AML-193 (cell line): ENCODE data around the gene UMODL1.
A peak's percentile ranks its signal among the peaks of the same experiment; 100 is the strongest.

Experiments used
- DNase-seq, 2 experiments: peaks; one replicate each; lab custom pipeline; 2025; lab: John Stamatoyannopoulos, UW

UMODL1 gene

DNA sequence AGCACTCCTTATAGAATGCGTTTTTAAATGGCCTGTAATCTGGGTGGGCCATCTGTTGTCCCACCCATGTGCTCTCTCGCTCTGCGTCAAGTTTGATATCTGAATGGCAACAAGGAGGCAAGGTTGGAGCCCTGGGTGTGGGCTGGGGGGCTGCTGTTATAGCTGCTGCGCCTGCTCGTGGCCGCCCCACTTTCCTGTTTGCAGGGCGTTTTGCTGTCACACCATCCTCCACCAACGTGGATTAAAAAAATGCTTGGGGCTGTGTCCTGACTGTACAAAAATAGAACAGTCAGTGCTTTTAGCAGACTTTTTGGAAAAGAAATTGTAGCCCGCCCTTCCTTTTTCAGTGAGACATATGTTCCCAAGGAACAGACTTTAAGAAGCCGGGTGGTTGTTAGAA, 25.4 kb downstream of the UMODL1 start:
- no peak for DNase-seq

DNA sequence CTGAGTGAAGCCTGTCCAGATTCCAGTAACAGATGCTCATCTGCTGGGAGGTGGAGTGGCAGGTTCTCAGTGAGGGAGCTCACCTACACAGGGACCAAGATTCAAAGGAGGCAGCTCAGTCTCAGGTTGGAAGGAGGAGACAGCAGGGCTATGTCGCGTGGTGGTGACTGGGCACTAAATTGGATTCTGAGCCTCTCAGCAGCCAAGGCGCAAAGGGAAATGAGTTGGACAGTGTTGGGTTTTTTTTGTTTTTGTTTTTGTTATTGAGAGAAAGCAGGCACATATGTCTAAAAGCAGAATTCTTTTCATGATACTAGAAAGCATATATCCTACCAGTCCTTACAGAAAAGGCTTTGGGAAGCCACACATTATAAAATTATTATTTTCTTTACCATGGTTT, 26.2 kb downstream of the UMODL1 start:
- DNase-seq, result no peak

DNA sequence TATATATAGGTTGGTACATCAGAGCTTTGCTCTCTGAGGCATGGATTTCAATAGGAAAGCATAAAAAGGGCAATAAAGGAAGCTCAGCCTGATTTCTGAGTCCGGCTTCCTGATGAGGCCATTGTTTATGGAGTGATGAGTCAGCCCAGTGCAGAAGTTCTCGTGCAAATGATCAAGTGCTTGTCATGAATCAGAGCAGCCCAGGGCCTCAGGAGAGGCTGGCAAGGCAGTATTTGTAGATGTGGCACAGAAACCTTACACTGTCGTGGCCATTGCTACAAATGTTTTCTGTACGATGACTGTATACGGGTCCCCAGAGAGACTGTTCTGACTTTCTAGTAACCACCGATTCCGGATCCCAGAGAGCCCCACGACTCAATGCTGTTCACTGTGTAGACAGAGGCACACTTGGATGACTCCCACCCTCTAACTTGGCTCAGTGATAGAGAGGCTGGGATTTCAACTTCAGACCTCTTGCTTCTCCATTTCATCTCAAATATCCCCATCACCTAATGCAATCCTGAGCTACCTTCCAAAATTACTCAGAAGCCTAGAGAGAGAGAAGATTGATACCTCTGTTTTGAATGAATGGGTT, 26.8 kb downstream of the UMODL1 start:
- peak; percentile 6 to 7 for DNase-seq

DNA sequence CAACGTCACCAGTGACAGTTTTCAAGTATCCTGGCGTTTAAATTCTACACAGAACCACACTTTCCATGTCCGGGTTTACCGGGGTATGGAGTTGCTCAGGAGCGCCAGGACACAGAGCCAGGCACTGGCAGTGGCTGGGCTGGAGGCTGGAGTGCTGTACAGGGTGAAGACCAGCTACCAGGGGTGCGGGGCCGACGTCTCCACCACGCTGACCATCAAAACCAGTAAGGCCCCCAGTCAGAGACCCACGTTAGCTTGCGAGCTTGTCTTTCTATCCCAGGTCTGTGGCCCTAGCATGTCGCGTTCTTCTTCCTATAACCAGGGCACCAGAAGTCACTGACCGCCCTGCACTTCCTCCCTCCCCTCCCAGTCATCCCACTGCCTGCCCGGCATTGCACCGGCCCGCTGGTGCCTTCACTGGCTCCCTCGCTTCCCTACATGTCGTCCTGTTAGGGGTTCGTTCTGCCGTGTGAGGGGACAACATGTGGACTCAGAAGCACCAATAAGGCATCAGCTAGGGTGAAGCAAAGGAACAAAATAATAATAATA, 27.9 kb downstream of the UMODL1 start:
- DNase-seq, result no peak

DNA sequence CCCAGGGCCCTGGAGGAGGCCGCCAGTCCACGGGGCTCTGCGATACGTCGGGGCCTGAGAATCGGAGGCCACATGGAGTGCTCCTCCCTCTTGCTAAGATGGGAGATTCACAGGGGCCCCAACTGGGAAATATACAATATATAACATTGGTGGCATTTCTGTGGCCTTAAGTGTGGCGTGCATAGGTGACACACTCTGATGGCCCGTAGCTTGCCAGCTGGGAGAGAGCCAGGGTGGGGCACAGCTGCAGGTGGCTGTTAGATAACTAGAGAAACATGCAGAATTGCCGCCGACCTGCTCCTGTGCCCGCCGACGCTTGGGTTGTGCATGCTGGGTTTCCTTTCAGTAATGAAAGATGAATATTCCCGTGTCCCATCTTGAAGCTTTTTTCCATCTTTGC, 30.1 kb downstream of the UMODL1 start:
- no peak for DNase-seq

DNA sequence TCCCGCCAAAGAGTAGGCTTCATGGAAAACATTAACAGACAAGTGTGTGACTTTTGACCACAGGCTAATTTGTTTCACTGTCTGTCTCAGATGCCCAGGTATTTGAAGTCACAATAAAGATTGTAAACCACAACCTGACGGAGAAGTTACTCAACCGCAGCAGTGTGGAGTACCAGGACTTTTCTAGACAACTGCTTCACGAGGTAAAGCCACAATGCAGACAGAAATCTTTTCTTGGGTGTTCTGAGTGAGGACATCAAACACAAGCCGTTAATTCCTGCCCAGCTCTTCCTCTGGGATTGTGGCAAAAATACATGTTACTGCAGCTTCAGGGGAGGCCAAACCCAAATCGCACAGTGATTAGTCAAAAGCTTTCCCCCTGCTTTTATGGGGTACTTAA, 31.0 kb downstream of the UMODL1 start:
- DNase-seq, result no peak

DNA sequence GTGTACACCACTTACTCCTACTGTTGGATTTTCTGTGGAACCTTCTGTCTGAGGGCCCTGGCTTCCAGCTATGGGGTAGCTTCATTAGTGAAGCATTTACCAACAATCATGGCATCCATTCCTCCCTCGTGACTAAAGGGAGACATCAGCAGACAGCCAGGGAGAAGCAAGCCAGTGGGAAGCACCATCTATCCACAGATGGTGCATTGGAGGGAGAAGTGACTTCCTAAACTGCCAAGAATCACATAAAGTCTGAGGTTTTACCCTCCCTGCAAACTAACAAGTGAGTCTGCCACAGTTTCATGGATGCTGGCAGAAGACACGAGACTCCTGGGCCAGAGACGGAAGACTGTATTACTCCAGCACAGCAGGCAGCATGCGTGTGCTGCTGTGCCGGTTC, 31.4 kb downstream of the UMODL1 start:
- DNase-seq, result no peak

DNA sequence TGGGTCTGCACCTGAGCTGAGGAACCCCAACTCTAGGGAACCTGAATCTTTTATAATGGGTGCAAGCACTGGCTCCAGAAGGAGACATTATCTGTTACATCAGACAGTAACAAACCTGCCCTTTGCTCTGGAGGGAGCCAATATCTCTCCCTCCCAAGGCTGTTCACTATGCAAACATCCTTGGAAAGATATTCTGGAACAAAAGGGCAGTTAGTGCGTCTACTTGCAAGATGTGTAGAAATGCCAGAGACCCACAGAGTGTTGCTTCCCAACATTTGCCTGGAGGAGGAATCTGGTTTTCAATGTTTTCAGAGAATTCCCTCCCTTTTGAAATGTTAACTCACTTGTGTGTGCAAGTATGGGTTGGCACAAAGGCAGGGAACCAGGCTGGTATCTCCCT, 31.9 kb downstream of the UMODL1 start:
- no peak for DNase-seq

DNA sequence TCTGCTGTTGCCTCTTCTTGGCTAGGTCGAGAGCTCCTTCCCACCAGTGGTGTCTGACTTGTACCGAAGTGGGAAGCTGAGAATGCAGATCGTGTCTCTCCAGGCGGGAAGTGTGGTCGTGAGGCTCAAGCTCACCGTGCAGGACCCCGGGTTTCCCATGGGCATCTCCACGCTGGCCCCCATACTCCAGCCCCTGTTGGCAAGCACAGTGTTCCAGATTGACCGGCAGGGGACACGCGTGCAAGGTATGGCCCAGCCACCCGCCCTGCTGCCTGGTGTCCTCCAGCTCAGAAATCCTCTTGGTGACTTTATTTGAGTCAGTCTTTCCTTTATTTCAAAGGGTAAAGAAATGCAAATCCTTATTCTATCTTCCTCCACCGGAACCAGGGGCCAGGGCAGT, 32.7 kb downstream of the UMODL1 start:
- DNase-seq, result no peak

DNA sequence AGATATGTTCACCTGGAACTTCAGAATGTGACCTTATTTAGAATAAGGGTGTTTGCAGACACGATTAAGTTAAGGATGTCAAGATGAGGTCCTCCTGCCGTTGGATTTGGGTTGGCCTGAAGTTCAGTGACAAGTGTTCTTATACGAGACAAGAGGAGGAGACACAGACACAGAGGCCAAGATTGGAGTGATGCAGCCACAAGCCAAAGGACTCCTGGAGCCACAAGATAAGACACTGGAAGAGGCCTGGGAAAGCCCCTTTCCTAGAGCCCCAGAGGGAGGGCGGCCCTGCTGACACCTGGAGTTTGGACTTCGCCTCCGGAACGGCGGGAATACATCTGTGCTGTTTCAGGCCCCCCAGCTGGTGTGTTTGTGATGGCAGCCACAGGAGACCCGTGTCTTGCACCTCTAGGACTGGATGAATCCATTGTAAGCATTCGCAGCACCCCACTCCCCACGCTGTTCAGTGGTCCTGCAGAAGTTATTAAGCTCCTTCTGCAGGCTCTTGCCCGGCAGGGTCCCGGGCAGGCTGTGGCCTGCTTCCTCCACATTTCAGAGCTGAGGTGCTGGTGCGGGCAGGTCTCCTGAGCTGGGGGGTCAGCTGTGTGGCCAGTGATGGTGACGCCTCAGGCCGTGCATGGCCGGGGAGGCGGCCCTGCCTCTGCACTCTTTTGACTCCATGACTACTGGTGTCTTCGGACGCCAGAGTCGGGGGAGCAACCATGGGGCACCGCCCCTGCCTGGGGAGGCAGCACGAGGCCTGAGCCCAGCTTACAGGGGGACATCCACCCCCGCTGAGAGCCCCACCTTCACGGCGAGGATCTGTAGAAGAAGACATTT, 34.6 kb downstream of the UMODL1 start:
- no peak for DNase-seq

DNA sequence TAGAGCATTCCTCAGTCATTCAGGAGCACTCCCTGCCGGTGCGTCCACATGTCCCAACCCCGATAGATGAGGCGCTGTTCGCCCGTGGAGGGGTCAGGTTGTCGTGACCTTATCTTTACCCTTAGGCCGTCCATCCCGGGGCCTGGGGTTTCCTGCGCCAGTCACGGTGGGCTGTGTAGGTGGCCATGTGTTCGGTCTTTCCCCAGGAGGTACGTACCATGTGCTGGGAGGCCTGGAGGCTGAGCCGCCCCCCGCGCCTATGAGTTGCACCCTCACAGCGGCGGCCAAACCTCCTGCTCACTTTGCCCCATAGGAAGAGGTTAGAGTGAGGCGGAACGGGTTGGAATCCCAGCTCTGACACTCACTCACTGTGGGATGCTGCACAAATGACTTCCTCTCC, 35.3 kb downstream of the UMODL1 start:
- no peak for DNase-seq

DNA sequence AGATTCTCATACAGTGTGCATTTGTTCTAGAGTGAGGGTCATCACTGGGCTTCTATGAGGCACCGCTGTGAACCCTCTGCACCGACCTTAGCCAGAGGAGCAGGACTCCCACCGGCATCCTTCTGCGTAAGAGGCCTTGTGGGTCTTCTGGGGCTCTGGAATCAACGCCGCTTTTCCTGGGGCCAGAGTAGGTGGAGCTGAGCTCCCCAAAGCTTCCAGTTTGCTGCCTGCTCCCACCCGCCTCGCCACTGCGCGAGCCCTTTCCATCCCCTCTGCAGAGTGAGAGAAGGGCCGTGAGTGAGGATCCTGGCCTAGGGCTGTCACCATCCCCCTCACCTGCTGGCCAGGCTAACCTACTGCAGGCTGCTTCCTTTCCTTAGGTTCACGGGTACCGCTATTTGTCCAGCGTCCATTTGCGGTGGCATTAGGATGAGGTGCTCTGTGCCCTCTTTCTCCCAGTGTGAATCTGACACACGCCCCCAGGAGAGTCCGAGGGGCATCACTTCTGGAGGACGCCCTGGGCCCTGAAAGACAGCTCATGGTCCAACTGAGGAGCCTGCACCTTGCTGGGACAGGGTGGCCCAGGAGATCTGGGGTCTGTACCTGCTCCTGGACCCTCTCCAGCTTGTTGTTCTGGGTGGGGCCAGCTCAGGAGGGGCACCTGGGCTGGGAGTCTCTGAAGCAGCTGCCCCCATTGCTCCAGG, 36.2 kb downstream of the UMODL1 start:
- DNase-seq, result no peak

DNA sequence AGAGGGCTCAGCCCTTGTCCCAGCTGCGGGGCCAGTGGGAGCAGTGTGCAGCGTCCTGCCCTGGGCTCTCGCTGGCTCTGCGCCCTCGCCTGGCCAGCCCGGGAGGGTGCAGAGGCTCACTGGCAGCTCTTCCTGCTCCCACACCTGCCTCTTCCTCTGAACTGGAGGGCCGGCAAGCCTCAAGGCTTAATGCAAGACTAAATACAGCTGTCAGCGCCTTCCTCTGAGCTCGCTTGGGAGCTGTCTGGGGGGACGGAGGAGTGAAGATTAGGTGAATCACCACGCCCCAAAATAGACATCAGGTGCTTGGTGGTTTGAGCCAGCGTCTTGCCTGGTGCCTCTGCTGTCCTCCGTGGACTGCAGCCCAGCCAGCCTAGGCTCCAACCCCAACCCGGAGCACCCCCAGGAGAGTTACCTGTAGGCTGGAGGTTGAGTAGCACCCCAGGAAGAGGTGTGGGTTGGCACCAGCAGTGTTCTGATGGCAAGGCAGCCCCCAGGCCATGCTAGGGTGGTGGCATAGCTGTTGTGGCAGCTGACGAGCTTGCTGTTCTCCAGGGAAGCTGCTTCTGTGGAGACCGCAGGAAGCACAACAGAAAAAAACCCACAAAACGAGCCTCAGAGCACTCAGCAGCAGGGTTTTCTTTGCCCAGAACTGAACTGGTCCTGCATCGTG, 36.9 kb downstream of the UMODL1 start:
- DNase-seq, result peak; percentile 64 to 67

DNA sequence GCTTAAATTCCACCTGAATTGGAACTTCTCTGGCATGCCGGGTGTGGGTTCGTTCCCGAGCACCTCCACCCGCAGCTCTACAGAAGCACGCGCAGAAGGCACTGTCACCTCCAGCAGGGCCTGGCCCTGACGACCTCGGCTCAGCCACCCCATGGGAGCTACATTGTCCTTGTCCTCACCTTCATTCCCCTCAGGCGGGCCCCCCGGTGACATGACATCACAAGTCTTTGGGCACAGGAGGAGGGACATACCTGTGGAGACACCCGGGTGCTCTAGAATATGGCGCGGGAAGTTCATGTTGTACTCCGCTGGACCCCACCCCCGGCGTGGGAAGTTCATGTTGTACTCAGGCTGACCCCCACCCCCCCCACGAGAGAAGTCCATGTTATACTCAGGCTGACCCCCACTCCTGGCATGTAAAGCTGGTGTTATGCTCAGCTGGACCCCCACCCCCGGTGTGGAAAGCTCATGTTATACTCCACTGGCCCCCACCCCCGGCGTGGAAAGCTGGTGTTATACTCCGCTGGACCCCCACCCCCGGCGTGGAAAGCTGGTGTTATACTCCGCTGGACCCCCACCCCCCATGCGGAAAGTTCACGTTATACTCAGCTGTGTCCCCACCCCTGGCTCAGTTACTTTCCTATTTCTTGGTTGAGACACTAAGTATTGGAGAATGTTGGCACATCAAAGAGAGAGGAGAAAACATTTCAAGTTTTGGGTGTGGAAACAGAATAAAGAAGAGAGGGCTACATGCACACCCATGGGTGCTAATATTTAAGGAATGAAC, 37.6 kb downstream of the UMODL1 start:
- DNase-seq, result no peak

DNA sequence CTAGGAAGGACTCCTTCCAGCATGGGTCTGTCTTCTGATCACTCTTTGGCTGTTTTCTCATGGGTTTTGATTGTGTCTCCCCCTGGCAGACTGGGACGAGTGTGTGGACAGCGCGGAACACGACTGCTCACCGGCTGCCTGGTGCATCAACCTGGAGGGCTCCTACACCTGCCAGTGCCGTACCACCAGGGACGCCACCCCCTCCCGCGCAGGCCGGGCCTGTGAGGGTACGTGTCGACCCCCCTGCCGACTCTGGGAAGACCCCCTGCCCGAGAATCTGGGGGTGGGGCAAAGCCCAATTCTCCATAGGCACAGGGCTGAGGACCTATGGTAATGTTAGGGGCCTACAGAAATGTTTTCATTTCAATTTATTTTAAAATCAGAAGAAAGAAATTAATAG, 38.4 kb downstream of the UMODL1 start:
- DNase-seq, result no peak

DNA sequence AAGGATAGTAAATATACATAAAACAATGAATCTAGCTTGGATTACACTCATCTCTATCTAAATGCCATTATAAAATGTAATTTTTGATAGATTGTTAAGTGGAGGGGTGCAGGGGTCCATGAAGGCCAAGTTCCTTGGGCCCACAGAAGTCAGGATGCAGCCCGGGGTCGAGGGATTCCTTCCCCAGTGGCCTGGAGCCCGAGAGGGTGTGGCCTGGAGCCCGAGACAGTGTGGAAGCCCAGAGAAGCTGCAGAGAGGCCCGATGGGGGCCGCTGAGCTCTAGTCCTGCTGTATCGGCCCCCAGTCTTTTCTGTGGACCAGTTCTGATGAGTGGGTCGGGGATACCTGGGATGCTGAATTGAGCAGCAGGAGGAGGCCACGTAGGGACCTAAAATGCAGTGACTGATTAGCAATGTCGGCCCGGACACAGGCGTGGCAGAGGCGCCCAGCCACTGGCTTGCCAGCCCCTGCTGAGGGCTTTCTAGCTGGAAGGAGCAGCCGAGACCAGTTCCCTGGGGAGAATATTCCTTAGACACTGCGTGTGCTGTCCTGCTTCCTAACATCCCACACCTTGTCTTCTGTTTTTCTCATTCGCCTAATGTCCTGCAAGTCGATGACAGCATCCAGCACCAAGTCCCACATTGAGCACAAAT, 38.9 kb downstream of the UMODL1 start:
- DNase-seq, result no peak

DNA sequence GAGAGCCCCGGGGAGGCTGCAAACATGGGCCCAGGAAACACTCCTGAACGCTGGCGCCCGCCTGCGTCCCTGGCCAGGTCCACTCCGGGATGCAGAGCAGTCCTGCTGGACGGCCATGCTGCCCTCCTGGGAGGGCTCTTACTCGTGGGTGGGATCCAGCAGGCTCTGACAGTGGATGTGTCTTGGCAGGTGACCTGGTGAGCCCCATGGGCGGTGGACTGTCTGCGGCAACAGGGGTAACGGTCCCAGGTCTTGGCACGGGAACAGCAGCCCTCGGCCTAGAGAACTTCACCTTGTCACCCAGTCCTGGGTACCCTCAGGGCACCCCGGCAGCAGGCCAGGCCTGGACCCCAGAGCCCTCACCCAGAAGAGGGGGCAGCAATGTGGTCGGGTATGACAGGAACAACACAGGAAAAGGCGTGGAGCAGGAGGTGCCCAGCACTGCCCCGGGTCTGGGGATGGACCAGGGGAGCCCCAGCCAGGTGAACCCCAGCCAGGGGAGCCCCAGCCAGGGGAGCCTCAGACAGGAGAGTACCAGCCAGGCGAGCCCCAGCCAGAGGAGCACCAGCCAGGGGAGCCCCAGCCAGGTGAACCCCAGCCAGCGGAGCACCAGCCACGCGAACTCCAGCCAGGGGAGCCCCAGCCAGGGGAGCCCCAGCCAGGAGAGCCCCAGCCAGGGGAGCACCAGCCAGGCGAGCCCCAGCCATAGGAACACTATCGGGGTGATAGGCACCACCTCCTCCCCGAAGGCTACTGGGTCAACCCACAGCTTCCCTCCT, 39.8 kb downstream of the UMODL1 start:
- no peak for DNase-seq

DNA sequence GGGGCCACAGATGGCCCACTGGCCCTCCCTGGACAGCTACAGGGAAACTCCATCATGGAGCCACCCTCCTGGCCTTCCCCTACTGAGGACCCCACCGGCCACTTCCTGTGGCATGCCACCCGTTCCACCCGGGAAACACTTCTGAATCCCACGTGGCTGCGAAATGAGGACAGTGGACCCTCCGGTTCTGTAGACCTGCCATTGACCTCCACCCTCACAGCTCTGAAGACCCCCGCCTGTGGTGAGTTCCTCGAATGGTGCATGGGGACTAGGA, 40.3 kb downstream of the UMODL1 start:
- DNase-seq, result no peak

DNA sequence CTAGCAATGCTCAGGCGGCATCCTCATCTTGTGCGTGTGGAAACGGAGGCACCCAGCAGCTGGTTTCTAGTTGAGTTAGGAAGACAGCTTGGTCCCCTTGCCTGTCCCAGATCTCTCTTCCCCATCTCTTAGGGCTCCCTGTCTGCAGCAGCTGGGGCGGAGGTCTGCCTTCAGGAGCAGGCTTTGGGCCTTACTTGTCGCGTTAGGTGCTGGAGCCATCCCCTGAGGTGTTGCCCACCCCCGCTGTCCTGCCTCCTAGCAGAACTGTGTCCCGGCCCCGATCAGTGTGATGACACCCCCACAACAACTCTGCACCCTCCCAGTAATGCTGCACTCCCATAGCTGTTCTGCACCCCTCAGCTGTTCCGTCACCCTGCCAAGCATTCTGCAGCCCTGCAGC, 40.7 kb downstream of the UMODL1 start:
- no peak for DNase-seq

DNA sequence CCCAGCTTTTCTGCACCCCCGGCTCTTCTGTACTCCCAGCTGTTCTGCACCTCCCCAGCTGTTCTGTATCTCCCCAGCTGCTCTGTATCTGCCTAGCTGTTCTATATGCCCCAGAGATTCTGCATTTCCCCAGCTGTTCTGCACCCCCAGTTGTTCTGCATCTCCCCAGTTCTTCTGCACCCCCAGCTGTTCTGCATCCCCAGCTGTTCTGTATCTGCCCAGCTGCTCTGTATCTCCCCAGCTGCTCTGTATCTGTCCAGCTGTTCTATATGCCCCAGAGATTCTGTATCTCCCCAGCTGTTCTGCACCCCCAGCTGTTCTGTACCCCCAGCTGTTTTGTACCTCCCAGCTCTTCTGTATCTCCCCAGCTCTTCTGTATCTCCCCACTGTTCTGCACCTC, 41.1 kb downstream of the UMODL1 start:
- DNase-seq, result no peak

DNA sequence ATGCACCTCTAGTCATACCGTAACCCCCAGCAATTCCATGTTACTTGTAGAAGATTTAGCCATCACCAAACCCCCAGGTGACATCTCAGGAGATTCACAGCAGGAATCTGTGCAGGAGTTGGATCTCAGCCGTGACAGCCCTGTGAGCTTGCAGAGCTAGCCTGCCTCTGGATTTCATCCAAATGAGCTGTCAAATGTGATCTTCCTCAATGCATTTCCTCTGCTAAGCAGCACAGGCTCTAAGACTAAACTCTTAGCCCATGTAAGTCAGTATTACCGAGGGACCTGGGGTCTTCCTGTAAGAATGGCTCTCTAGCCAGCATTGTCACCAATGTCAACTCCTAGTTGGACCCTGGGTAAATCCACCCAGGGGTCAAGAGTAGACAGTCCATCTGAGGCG, 41.7 kb downstream of the UMODL1 start:
- DNase-seq, result peak in 1 of 2 experiments; percentile 6
